Astrocyte of the spinal cord (primary cell): ENCODE data around the gene TSPYL1.

ENCODE experiments used
- DNase-seq: peaks from one replicate; pipeline ENCODE4 v3.0.0; 2011; ENCODE audit warnings: low read depth, low spot score
- H3K4me3 ChIP-seq: 2 replicates; pipeline ENCODE4 v1.5.1; 2011; ENCODE audit warnings: low read depth, mild to moderate bottlenecking, low read length, moderate library complexity
- in situ Hi-C: cut with HindIII; loops from 2 replicates; pipeline ENCODE4 v1.10.0; 2017; ENCODE audit warnings: low sequenced_read_pairs
- TF ChIP-seq, protein P1 (sequence below): IDR thresholded peaks from 2 replicates; pipeline ENCODE4 v1.5.1; 2012; ENCODE audit warnings: low read depth, mild to moderate bottlenecking, low read length, inconsistent platforms

The TSPYL1 gene

DNA sequence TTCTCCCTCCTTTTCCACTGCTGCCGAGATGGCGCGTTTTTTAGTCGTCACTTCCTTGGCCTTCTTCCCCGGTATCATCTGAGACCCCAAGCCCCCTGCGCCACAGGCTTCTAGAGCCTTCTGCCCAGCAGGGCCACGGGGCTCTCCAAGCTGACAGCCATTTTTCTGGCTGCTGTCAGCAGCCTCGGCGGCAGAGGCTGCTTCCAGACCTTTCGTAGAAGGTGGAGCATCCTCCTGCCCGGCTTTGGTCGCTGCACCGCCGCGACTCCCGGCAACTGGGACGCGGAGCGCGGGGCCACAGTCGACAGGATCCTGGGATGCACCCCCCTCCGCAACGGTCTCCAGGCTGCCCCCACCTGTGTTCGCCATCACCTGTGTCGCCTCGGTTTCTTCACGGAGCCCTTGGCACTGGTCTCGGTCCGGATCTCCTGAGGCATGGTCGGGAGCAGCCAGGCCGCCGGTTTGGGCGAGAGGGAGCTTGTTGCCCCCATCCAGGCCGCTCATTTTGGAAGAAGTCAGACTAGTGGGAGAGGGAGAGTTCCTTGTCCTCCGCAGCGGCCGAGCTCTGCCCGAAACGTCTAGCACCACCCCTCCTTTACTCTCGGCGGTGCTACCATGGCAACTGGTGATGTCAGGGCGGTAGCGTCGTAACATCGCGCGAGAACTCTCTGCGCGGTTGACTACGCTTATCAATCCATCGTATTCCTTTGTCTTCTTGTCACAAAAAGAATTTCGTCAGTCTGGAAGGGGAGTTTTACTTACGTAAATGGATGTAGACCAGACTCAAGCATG, 26.0 kb downstream of the TSPYL1 start, which contains the start of gene TSPYL4:
Gene TSPYL4 (minus strand): TSS at position 571 of the 792 bp plus-strand sequence. CDS start 67 bp downstream, at position 504.
- peak; percentile 97 for DNase-seq
- in situ Hi-C loops, result no loop called here
- H3K4me3 ChIP-seq, result peak within 1 kb of the TSS; percentile 96
- TF ChIP-seq, protein P1, sequence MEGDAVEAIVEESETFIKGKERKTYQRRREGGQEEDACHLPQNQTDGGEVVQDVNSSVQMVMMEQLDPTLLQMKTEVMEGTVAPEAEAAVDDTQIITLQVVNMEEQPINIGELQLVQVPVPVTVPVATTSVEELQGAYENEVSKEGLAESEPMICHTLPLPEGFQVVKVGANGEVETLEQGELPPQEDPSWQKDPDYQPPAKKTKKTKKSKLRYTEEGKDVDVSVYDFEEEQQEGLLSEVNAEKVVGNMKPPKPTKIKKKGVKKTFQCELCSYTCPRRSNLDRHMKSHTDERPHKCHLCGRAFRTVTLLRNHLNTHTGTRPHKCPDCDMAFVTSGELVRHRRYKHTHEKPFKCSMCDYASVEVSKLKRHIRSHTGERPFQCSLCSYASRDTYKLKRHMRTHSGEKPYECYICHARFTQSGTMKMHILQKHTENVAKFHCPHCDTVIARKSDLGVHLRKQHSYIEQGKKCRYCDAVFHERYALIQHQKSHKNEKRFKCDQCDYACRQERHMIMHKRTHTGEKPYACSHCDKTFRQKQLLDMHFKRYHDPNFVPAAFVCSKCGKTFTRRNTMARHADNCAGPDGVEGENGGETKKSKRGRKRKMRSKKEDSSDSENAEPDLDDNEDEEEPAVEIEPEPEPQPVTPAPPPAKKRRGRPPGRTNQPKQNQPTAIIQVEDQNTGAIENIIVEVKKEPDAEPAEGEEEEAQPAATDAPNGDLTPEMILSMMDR, result no peak

- DNase-seq, result no peak
- in situ Hi-C loops, result no loop called here
- peak overlapping the region; percentile 96 for H3K4me3 ChIP-seq
- TF ChIP-seq, protein P1, result no peak
These were observed 26.6 kb downstream of the TSPYL1 start for GRCh38 chr6:116253188-116253504.

GRCh38 chr6:116251568-116252384, 28.0 kb downstream of the TSPYL1 start:
- DNase-seq, result peak; percentile 57
- peak overlapping the region; percentile 29 for H3K4me3 ChIP-seq
- TF ChIP-seq, protein P1, result no peak
- in situ Hi-C loops, result no loop called here

- DNase-seq, result no peak
- TF ChIP-seq, protein P1, result no peak
- no peak overlapping the region for H3K4me3 ChIP-seq
- in situ Hi-C loops, result no loop called here
These were observed 31.2 kb downstream of the TSPYL1 start for GRCh38 chr6:116248577-116248976.

DNA sequence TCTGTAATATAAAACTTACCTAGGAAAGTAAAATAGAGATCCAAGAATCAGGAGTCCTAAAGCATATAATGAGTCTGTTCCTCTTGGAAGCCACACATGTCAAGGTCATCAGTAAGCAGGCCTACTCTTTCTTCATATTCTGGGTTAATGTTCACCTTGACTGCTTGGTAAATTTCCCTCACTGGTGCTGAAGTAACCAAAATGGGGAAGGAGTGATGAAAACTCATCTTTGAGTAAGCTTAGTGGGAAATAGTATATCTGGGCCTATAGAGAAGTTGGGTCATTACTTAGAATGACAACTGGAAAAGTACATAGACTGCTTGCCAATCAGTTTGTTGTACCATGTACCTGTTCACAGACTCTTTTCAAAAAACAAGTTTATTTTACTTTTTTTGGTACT, 32.4 kb downstream of the TSPYL1 start:
- in situ Hi-C loops, result no loop called here
- TF ChIP-seq, protein P1, result no peak
- no peak overlapping the region for H3K4me3 ChIP-seq
- no peak for DNase-seq

GRCh38 chr6:116246089-116246488, 33.6 kb downstream of the TSPYL1 start:
- TF ChIP-seq, protein P1, result no peak
- DNase-seq, result peak; percentile 74
- no peak overlapping the region for H3K4me3 ChIP-seq
- in situ Hi-C loops, result no loop called here
